Epidermal melanocyte (primary cell): ENCODE data around the gene OSBPL9.
"Not testable (repeated sequence)": the region's sequence is repeated elsewhere in the genome, so short reads cannot be mapped to it uniquely, and the experiment has no call there.

Experiments
- DNase-seq: peaks from one replicate; pipeline ENCODE4 v3.0.0; 2011; ENCODE audit warnings: low spot score; ENCODE audit not compliant: insufficient read length

OSBPL9 gene

GRCh38 chr1:51705035-51705434 is 88.1 kb downstream of the OSBPL9 start:
- no peak for DNase-seq

- no peak for DNase-seq
Measured at GRCh38 chr1:51708911-51709760, 92.2 kb downstream of the OSBPL9 start.

GRCh38 chr1:51709951-51710350 is 93.1 kb downstream of the OSBPL9 start:
- no peak for DNase-seq

GRCh38 chr1:51712590-51712989 is 95.7 kb downstream of the OSBPL9 start:
- DNase-seq = no peak

GRCh38 chr1:51714374-51715019 is 97.6 kb downstream of the OSBPL9 start:
- no peak for DNase-seq

GRCh38 chr1:51715369-51715768 is 98.5 kb downstream of the OSBPL9 start:
- no peak for DNase-seq

GRCh38 chr1:51716746-51717145 is 99.9 kb downstream of the OSBPL9 start:
- DNase-seq = no peak

GRCh38 chr1:51717842-51718241 is 101.0 kb downstream of the OSBPL9 start:
- no peak for DNase-seq

- DNase-seq = no peak
Measured at GRCh38 chr1:51719146-51719545, 102.3 kb downstream of the OSBPL9 start.

GRCh38 chr1:51724797-51725196 is 107.9 kb downstream of the OSBPL9 start:
- DNase-seq = no peak

- DNase-seq = no peak
Measured at GRCh38 chr1:51726051-51726450, 109.2 kb downstream of the OSBPL9 start.

- no peak for DNase-seq
Measured at GRCh38 chr1:51726544-51727225, 109.8 kb downstream of the OSBPL9 start.

- DNase-seq = no peak
Measured at GRCh38 chr1:51727366-51727765, 110.5 kb downstream of the OSBPL9 start.

GRCh38 chr1:51728611-51729155 is 111.8 kb downstream of the OSBPL9 start:
- no peak for DNase-seq

- DNase-seq = peak; percentile 74
Measured at GRCh38 chr1:51729156-51729823, 112.4 kb downstream of the OSBPL9 start.

GRCh38 chr1:51729824-51730301 is 113.0 kb downstream of the OSBPL9 start:
- no peak for DNase-seq

GRCh38 chr1:51731998-51732397 is 115.1 kb downstream of the OSBPL9 start:
- DNase-seq = no peak

GRCh38 chr1:51732701-51733425 is 116.0 kb downstream of the OSBPL9 start:
- no peak for DNase-seq

- DNase-seq = not testable (repeated sequence)
Measured at GRCh38 chr1:51733426-51733774, 116.5 kb downstream of the OSBPL9 start.

GRCh38 chr1:51733793-51734522 is 117.1 kb downstream of the OSBPL9 start:
- no peak for DNase-seq
